Thyroid gland (tissue), 4 donors: Measurements from ENCODE around the gene TIGD7.

Experiments
- POLR2A ChIP-seq, 2 donors: fragments of 450-650 bp; IDR thresholded peaks; one replicate each; pipeline ENCODE4 v1.6.1; 2017; ENCODE audit warnings: antibody characterized with exemption in 2 of 2, mild to moderate bottlenecking in 2 of 2, moderate library complexity in 1 of 2
- TF ChIP-seq, protein P1 (sequence below), 6 experiments: fragments of 200-600 bp in 3 of 6; fragments of 450-650 bp in 3 of 6; sonication (generic) in 3 of 6; IDR thresholded peaks; one replicate each; pipeline ENCODE4 v1.5.1; 2016 to 2019; ENCODE audit warnings: antibody characterized with exemption in 6 of 6, mild to moderate bottlenecking in 2 of 6, inconsistent platforms in 1 of 6, moderate library complexity in 1 of 6

DNA sequence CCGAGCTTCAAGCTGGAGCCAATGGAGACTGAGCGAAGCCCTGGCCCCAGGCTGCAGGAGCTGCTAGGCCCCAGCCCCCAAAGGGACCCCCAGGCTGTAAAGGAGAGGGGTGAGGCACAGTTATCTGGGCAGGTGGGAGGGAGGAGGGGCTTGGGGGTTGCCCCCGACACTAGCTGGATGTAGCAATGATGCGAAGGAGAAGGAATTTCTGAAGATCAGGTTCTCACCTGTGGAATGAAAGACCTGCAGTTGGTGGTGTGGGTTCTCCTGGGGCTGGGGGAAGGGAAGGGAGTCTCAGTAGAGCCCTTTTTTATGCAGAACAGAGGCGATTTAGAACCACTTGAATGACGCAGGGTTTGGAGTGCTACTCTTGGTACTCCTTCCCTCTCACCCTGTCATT is 20.1 kb downstream of the TIGD7 start:
- TF ChIP-seq, protein P1, sequence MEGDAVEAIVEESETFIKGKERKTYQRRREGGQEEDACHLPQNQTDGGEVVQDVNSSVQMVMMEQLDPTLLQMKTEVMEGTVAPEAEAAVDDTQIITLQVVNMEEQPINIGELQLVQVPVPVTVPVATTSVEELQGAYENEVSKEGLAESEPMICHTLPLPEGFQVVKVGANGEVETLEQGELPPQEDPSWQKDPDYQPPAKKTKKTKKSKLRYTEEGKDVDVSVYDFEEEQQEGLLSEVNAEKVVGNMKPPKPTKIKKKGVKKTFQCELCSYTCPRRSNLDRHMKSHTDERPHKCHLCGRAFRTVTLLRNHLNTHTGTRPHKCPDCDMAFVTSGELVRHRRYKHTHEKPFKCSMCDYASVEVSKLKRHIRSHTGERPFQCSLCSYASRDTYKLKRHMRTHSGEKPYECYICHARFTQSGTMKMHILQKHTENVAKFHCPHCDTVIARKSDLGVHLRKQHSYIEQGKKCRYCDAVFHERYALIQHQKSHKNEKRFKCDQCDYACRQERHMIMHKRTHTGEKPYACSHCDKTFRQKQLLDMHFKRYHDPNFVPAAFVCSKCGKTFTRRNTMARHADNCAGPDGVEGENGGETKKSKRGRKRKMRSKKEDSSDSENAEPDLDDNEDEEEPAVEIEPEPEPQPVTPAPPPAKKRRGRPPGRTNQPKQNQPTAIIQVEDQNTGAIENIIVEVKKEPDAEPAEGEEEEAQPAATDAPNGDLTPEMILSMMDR (IDR thresholded peaks at IDR 0.05): no peak
- TF ChIP-seq POLR2A (IDR thresholded peaks at IDR 0.05): no peak
